ENCODE measurements around the gene MRPS9.

MRPS9 gene

GRCh38 chr2:105037572-105038382 lies at the start of gene MRPS9:
Gene MRPS9, plus strand, starts transcription at chr2:105038069. Its CDS starts 24 bp downstream, at chr2:105038093.
- peak; percentile 97 for DNase-seq (ENCODE audit: low read depth)

GRCh38 chr2:105005181-105005951 lies 32.5 kb upstream of the MRPS9 start:
- no peak for DNase-seq (ENCODE audit: low read depth)

GRCh38 chr2:105007367-105007766 lies 30.5 kb upstream of the MRPS9 start:
- no peak for DNase-seq (ENCODE audit: low read depth)

- DNase-seq (ENCODE audit: low read depth): no peak
These were observed 5.4 kb upstream of the MRPS9 start for GRCh38 chr2:105032476-105032875.

- DNase-seq (ENCODE audit: low read depth): no peak
These were observed 3.7 kb upstream of the MRPS9 start for GRCh38 chr2:105034170-105034569.

GRCh38 chr2:105038383-105039061 lies 653 bp downstream of the MRPS9 start:
- peak; percentile 2 for DNase-seq (ENCODE audit: low read depth)

- DNase-seq (ENCODE audit: low read depth): no peak
These were observed 1.7 kb downstream of the MRPS9 start for GRCh38 chr2:105039559-105039958.

GRCh38 chr2:105042189-105042588 lies 4.3 kb downstream of the MRPS9 start:
- DNase-seq (ENCODE audit: low read depth): no peak

GRCh38 chr2:105052773-105053172 lies 14.9 kb downstream of the MRPS9 start:
- DNase-seq (ENCODE audit: low read depth): no peak

GRCh38 chr2:105055613-105056012 lies 17.7 kb downstream of the MRPS9 start:
- no peak for DNase-seq (ENCODE audit: low read depth)

- no peak for DNase-seq (ENCODE audit: low read depth)
These were observed 18.4 kb downstream of the MRPS9 start for GRCh38 chr2:105056245-105056644.

GRCh38 chr2:105057005-105057404 lies 19.1 kb downstream of the MRPS9 start:
- DNase-seq (ENCODE audit: low read depth): no peak

- no peak for DNase-seq (ENCODE audit: low read depth)
These were observed 23.7 kb downstream of the MRPS9 start for GRCh38 chr2:105061560-105061959.

- DNase-seq (ENCODE audit: low read depth): no peak
These were observed 24.3 kb downstream of the MRPS9 start for GRCh38 chr2:105062158-105062557.

GRCh38 chr2:105068387-105068786 lies 30.5 kb downstream of the MRPS9 start:
- DNase-seq (ENCODE audit: low read depth): no peak

- DNase-seq (ENCODE audit: low read depth): no peak
These were observed 31.0 kb downstream of the MRPS9 start for GRCh38 chr2:105068875-105069274.

GRCh38 chr2:105070010-105070865 lies 32.4 kb downstream of the MRPS9 start:
- no peak for DNase-seq (ENCODE audit: low read depth)

GRCh38 chr2:105071379-105071778 lies 33.5 kb downstream of the MRPS9 start:
- DNase-seq (ENCODE audit: low read depth): no peak

GRCh38 chr2:105072039-105072438 lies 34.2 kb downstream of the MRPS9 start:
- DNase-seq (ENCODE audit: low read depth): no peak

- no peak for DNase-seq (ENCODE audit: low read depth)
These were observed 35.7 kb downstream of the MRPS9 start for GRCh38 chr2:105073591-105073990.

- DNase-seq (ENCODE audit: low read depth): no peak
These were observed 38.3 kb downstream of the MRPS9 start for GRCh38 chr2:105076121-105076520.

Measured in stimulated activated CD4-positive, alpha-beta T cell treated with anti-CD3 and anti-CD28 coated beads, Interleukin-2, amount 100 ng/mL, for 4 hours (primary cell).